GM19193 (cell line): Measurements from ENCODE around the gene SULT1A3.
"Not testable (repeated sequence)": the region's sequence is repeated elsewhere in the genome, so short reads cannot be mapped to it uniquely, and the experiment has no call there.

Source experiments
- POLR2A ChIP-seq: IDR thresholded peaks from 4 replicates; pipeline ENCODE4 v1.6.1; 2011; ENCODE audit not compliant: insufficient read depth, insufficient read length; ENCODE audit errors: extremely low read depth

SULT1A3 gene

GRCh38 chr16:30185683-30186421, 13.2 kb upstream of the SULT1A3 start:
- peak; percentile 27 for TF ChIP-seq POLR2A

GRCh38 chr16:30186444-30186781, 12.6 kb upstream of the SULT1A3 start:
- no peak for TF ChIP-seq POLR2A

GRCh38 chr16:30186782-30187555, 12.1 kb upstream of the SULT1A3 start:
- peak; percentile 59 for TF ChIP-seq POLR2A

GRCh38 chr16:30187556-30187865, 11.5 kb upstream of the SULT1A3 start:
- TF ChIP-seq POLR2A: no peak

GRCh38 chr16:30187971-30188561, 11.0 kb upstream of the SULT1A3 start:
- TF ChIP-seq POLR2A: peak; percentile 15

GRCh38 chr16:30193615-30194014, 5.4 kb upstream of the SULT1A3 start, which contains the start of the genes BOLA2B and SLX1A:
BOLA2B (minus strand) TSS chr16:30193666; CDS start chr16:30193595, 71 bp downstream.
SLX1A (plus strand) TSS chr16:30193875; CDS start chr16:30194085, 210 bp downstream.
- not testable (repeated sequence) for TF ChIP-seq POLR2A

- TF ChIP-seq POLR2A: not testable (repeated sequence)
Observed at GRCh38 chr16:30248379-30248778, 49.3 kb downstream of the SULT1A3 start, which contains the start of gene NPIPB13. NPIPB13 (minus strand) TSS chr16:30248479; CDS start chr16:30245573, 2,906 bp downstream.
